HG02642 (cell line): Measurements from ENCODE around the gene AGBL4.
"Not testable (repeated sequence)": the region's sequence is repeated elsewhere in the genome, so short reads cannot be mapped to it uniquely, and the experiment has no call there.

Source experiments
- ATAC-seq: cut with Tn5 transposase; IDR thresholded peaks from one replicate; pipeline ENCODE4 v1.9.1; 2021; ENCODE audit warnings: mild to moderate bottlenecking; ENCODE audit not compliant: unreplicated experiment, poor library complexity

Gene AGBL4

GRCh38 chr1:50023292-50024159 is at the start of gene AGBL4:
TSS of gene AGBL4 (minus strand) at chr1:50023954.
- ATAC-seq: peak; percentile 59

GRCh38 chr1:50066806-50067205 is 43.1 kb upstream of the AGBL4 start:
- no peak for ATAC-seq

GRCh38 chr1:50060279-50060678 is 36.5 kb upstream of the AGBL4 start:
- no peak for ATAC-seq

- ATAC-seq: no peak
These were observed 25.0 kb upstream of the AGBL4 start for GRCh38 chr1:50048791-50049190.

GRCh38 chr1:50047916-50048694 is 24.4 kb upstream of the AGBL4 start:
- no peak for ATAC-seq

- no peak for ATAC-seq
These were observed 14.6 kb upstream of the AGBL4 start for GRCh38 chr1:50038237-50038809.

GRCh38 chr1:50027794-50028193 is 4.0 kb upstream of the AGBL4 start:
- no peak for ATAC-seq

- no peak for ATAC-seq
These were observed 28.0 kb downstream of the AGBL4 start for GRCh38 chr1:49995734-49996133.

- no peak for ATAC-seq
These were observed 52.7 kb downstream of the AGBL4 start for GRCh38 chr1:49971088-49971487.

- no peak for ATAC-seq
These were observed 72.4 kb downstream of the AGBL4 start for GRCh38 chr1:49951385-49951784.

GRCh38 chr1:49915301-49915700 is 108.5 kb downstream of the AGBL4 start:
- not testable (repeated sequence) for ATAC-seq

- ATAC-seq: no peak
These were observed 117.4 kb downstream of the AGBL4 start for GRCh38 chr1:49906365-49906764.

GRCh38 chr1:49864581-49864980 is 159.2 kb downstream of the AGBL4 start:
- no peak for ATAC-seq

- no peak for ATAC-seq
These were observed 169.0 kb downstream of the AGBL4 start for GRCh38 chr1:49854741-49855140.

- ATAC-seq: no peak
These were observed 181.2 kb downstream of the AGBL4 start for GRCh38 chr1:49842596-49842995.

- ATAC-seq: no peak
These were observed 182.0 kb downstream of the AGBL4 start for GRCh38 chr1:49841767-49842166.

GRCh38 chr1:49824261-49824660 is 199.5 kb downstream of the AGBL4 start:
- ATAC-seq: no peak

- no peak for ATAC-seq
These were observed 206.1 kb downstream of the AGBL4 start for GRCh38 chr1:49817681-49818080.

GRCh38 chr1:49787013-49787412 is 236.7 kb downstream of the AGBL4 start:
- ATAC-seq: not testable (repeated sequence)

- no peak for ATAC-seq
These were observed 258.7 kb downstream of the AGBL4 start for GRCh38 chr1:49765034-49765433.

GRCh38 chr1:49738118-49738517 is 285.6 kb downstream of the AGBL4 start:
- not testable (repeated sequence) for ATAC-seq
